Fibroblast of the aortic adventitia (primary cell): ENCODE measurements around the gene CDK5RAP2. TPM values are rescaled to one million over a fixed set of nuclear protein-coding genes. Genes with fewer than 3 reads are reported as not detected.

Experiments
- DNase-seq: peaks from one replicate; pipeline ENCODE4 v3.0.0-alpha.2; 2010; ENCODE audit warnings: low read depth
- H3K4me3 ChIP-seq: 2 replicates; pipeline ENCODE4 v1.5.1; 2011; ENCODE audit warnings: low read depth, mild to moderate bottlenecking, control low read depth, low read length, moderate library complexity
- total RNA-seq: library from RNA; depleted of rRNA; stranded (reverse); fragments of >200 nt; gene quantifications from 2 replicates; pipeline ENCODE4 v1.2.3, GENCODE V29; 2012; ENCODE audit warnings: low replicate concordance
- TF ChIP-seq, protein P1 (sequence below): IDR thresholded peaks from 2 replicates; pipeline ENCODE4 v1.5.1; 2011; ENCODE audit warnings: mild to moderate bottlenecking, low read length, control low read depth, inconsistent platforms; ENCODE audit not compliant: insufficient read depth

The CDK5RAP2 gene
- total RNA-seq, 1 donor = 36.8 TPM

- TF ChIP-seq, protein P1, sequence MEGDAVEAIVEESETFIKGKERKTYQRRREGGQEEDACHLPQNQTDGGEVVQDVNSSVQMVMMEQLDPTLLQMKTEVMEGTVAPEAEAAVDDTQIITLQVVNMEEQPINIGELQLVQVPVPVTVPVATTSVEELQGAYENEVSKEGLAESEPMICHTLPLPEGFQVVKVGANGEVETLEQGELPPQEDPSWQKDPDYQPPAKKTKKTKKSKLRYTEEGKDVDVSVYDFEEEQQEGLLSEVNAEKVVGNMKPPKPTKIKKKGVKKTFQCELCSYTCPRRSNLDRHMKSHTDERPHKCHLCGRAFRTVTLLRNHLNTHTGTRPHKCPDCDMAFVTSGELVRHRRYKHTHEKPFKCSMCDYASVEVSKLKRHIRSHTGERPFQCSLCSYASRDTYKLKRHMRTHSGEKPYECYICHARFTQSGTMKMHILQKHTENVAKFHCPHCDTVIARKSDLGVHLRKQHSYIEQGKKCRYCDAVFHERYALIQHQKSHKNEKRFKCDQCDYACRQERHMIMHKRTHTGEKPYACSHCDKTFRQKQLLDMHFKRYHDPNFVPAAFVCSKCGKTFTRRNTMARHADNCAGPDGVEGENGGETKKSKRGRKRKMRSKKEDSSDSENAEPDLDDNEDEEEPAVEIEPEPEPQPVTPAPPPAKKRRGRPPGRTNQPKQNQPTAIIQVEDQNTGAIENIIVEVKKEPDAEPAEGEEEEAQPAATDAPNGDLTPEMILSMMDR = no peak
- DNase-seq = no peak
- no peak overlapping the region for H3K4me3 ChIP-seq
Measured at GRCh38 chr9:120609636-120610035, 29.7 kb upstream of the CDK5RAP2 start.

DNA sequence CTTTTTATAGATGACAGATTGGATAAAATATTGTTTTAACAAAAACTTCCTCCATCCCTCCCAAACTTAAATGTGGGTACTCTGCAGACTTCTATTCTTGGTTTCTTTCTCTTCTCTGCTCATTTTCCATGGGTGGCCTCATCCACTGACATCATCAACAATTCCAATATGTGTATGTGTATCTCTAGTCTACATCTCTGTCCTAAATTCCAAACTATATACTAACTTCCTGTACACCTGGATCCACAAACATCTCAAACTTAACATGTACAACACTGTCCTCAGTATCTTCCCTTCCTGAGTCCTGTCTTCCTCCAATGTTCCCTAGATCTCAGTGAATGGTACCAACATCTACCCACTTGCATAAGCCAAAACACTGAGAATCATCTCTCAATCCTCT is 28.5 kb upstream of the CDK5RAP2 start:
- no peak overlapping the region for H3K4me3 ChIP-seq
- no peak for DNase-seq
- TF ChIP-seq, protein P1 = no peak

- DNase-seq = no peak
- H3K4me3 ChIP-seq = no peak overlapping the region
- TF ChIP-seq, protein P1 = no peak
Measured at GRCh38 chr9:120603591-120603990, 23.6 kb upstream of the CDK5RAP2 start.

DNA sequence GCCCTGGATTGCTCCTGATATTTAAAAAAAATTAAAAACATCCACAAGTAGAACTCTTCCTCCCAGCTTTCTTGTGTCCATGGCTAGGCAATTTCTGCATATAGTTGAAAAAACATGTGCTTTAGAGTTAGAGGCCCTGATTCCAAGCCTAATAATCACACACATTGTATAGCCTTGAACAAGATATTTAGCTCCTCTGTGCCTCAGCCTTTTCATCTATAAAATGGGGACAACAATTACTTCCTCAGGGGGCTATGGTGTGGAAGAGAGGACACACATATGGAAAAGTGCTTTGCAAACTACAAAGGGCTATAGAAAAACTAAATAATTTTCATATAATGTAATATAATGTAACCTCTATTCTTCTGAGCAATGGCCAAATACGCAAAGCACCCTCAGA is 23.0 kb upstream of the CDK5RAP2 start:
- no peak overlapping the region for H3K4me3 ChIP-seq
- no peak for DNase-seq
- TF ChIP-seq, protein P1 = no peak

- no peak for DNase-seq
- TF ChIP-seq, protein P1 = no peak
- H3K4me3 ChIP-seq = no peak overlapping the region
Measured at GRCh38 chr9:120593955-120594277, 13.9 kb upstream of the CDK5RAP2 start.

- TF ChIP-seq, protein P1 = no peak
- H3K4me3 ChIP-seq = no peak overlapping the region
- DNase-seq = no peak
Measured at GRCh38 chr9:120593250-120593954, 13.4 kb upstream of the CDK5RAP2 start.

DNA sequence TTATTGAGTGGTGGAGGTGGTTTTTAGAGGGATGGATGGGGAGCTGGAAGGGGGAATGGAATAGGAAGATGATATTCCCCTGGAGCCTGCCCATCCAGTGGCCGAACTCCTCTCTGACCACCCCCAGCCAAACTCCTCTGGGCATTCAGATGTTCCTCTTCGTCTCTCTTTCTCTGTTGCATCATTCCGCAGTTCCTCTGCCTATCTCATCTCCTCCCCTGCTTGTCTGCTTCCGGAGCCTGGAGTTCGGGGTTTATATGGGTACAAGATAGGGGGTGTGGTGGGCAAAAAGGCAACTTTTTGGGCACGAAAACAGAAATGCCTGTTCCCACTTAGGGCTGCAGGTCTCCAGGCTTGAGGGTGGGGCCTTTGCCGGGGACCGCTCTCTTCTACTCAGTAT is 12.2 kb upstream of the CDK5RAP2 start:
- H3K4me3 ChIP-seq = no peak overlapping the region
- TF ChIP-seq, protein P1 = no peak
- DNase-seq = no peak
